ENCODE data around the gene RASAL1.

DNA sequence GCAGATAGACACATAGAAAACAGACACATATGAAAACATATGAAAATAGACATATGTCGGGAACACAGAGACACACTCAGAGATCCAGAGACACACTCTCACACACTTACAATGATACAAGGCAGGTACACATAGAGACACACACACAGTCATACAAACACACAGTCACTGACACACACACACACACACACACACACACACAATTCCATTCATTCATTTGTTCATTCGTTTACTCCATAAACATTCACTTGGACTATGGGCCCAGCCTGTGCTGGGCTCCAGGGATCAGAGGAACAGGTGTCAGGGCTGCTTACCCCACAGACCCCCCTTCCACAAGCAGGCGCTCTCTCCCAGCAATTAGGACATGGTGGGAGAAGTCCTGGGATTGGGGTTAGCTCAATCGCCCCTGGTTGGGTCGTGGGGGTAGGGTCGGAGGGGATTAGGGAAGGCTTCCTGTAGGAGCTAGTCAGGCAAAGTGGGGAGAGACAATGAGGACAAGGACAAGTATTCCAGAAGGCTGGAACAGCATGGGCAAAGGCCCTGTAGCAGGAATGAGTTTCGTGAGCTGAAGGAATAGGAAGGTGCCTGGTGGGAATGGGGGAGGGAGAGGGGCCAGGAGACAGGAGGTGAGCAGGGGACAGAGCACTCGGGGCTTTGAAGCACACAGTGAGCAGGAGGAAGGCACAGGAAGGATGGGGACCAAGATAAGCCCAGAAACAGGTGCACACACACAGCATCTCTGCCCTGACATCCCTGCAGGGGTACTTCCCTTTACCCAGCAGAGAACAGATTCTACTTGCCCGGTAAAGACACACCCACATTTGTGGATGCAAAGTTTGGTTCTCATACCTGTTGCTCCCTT, 6.5 kb downstream of the RASAL1 start:
- no peak for TF ChIP-seq EZH2 (IDR thresholded peaks at IDR 0.05; ENCODE audit: borderline replicate concordance, insufficient read depth, low read depth, low read length, poor library complexity, severe bottlenecking)
- TF ChIP-seq, protein P1, sequence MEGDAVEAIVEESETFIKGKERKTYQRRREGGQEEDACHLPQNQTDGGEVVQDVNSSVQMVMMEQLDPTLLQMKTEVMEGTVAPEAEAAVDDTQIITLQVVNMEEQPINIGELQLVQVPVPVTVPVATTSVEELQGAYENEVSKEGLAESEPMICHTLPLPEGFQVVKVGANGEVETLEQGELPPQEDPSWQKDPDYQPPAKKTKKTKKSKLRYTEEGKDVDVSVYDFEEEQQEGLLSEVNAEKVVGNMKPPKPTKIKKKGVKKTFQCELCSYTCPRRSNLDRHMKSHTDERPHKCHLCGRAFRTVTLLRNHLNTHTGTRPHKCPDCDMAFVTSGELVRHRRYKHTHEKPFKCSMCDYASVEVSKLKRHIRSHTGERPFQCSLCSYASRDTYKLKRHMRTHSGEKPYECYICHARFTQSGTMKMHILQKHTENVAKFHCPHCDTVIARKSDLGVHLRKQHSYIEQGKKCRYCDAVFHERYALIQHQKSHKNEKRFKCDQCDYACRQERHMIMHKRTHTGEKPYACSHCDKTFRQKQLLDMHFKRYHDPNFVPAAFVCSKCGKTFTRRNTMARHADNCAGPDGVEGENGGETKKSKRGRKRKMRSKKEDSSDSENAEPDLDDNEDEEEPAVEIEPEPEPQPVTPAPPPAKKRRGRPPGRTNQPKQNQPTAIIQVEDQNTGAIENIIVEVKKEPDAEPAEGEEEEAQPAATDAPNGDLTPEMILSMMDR (IDR thresholded peaks at IDR 0.05), result no peak
